ENCODE results near the gene CYTH1.

Gene CYTH1, protein sequence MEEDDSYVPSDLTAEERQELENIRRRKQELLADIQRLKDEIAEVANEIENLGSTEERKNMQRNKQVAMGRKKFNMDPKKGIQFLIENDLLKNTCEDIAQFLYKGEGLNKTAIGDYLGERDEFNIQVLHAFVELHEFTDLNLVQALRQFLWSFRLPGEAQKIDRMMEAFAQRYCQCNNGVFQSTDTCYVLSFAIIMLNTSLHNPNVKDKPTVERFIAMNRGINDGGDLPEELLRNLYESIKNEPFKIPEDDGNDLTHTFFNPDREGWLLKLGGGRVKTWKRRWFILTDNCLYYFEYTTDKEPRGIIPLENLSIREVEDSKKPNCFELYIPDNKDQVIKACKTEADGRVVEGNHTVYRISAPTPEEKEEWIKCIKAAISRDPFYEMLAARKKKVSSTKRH

DNA sequence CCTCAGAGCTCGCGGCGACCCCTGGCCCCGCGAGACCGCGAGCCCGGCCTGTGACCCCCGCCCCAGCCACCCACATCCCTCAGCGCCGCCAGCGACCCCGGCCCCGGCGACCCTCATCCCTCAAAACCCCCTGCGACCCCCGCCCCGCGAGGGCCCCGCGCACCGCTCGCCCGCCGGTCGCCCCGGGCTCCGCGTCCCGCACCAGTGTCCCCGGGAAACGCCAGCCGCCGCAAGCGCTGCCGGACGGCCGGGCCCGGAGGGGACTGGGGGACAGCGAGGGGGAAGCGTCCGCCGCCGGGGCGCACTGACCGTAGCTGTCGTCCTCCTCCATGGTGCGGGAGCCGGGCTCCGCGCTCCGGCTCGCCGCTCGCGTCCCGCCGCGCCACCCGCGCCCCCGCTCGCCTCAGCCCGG lies at the start of gene CYTH1:
CYTH1 (minus strand) TSS at position 381 of the 412 bp plus-strand sequence; CDS start at position 331, 50 bp downstream.
- no peak for DNase-seq

DNA sequence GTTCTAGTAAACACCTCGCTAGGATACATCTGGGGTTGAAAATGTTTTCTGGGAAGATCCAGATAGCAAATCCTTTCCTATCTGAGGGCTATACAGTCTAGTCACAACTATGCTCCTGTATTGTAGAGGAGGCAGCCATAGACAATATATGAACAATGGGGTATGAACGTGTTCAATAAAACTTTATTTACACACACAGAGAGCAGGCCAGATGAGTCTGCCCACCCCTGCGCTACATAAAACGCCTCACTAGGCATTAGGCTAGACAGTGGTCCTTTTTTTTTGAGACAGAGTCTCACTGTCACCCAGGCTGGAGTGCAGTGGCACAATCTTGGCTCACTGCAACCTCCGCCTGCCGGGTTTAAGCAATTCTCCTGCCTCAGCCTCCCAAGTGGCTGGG lies 47.4 kb upstream of the CYTH1 start:
- DNase-seq = no peak

DNA sequence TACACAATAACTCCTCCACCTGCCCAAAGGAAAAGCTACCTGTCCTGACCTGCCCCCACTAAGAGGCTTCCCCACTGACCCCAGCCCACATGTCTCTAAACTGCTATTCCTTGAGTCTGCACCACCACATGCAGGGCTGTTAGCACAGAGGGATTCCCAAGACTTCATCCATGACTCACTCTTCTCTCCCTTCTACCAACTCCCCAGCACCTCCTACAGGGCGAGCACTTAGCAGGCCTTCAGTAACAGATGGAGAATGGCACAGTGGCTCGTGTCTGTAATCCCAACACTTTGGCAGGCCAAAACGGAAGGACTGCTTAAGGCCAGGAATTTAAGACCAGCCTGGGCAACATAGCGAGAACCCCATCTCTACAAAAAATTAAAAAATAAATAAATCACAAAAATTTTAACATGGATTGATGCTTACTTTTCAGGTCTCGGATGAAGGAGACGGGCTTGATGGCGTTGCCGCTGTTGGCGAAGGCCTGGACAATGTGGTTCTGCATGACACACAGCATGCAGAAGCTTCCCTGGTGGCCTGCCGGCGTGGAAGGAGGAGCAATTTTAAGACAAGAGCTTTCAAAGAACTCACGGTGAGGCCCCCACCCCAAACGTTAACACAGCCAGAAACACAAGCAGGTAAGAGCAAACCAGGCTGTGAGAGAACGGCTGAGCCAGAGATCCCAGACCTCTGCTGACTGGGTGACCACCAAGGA lies 46.6 kb upstream of the CYTH1 start:
- DNase-seq = no peak

DNA sequence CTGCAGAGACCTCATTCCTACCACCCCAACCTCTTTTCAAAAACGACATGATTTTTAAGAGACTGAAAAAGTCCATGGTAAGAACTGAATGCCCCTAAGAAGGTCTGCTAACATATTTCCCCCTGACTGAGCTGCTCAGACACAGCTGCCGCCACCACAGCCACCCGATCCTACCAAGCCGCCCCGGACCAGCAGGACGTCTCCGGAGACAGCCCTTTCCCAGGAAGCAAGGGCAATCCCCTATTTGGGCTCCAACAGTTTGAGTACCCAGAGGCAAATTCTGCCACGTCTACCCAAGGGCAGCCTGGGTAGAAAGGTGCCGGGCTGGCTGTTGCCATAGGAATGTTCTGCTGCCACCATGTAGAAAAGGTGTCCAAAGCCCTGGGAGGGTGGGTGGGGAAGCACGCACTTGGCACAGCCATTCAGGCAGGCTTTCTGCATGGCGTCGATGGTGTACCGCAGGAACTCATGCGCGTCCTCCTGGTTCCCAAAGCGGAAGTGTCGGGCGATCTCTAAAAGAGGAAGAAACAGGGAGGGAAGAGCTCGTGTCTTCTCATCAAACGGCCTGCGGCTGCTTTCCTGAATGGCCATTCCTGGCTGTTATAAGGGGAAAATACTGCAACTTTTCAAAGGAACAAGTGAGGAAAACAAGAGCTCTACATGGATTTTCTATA lies 44.9 kb upstream of the CYTH1 start:
- DNase-seq = no peak

DNA sequence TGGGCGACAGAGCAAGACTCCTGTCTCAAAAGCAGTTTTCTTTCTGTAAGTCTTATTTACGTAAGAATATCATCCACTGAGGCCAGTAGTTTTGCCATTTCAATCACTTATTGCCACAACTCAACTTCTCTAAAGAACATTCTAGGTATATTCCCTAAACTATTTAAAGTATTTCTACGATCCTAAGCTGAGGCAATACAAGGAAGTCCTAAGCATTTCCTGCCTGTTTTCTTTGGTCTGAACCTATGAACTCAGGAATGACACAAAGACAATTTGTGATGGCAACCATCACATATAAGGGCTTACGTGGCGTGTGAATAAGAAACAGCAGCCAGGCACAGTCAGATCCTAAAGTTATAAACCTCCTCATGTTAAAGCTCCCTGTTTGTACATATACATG lies 44.3 kb upstream of the CYTH1 start:
- no peak for DNase-seq

DNA sequence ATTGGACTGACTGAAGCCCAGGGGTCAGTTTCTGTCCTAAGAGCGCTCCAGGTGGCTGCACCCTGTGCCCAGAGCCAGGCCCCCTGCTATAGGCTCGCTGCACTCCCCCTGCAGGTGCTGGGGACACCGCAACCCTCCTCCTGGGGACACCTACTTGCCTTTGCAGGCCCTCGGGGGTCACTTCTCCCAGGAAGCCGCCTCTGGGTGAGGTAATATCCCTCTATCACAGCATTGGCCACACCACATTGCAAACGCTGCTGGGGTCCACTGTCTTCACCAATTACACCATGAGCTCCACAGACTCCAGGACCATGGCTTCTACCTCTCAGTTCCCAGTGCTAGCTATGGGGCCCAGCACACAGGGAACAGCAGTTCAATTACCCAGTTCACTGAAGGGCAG lies 43.6 kb upstream of the CYTH1 start:
- DNase-seq = no peak

DNA sequence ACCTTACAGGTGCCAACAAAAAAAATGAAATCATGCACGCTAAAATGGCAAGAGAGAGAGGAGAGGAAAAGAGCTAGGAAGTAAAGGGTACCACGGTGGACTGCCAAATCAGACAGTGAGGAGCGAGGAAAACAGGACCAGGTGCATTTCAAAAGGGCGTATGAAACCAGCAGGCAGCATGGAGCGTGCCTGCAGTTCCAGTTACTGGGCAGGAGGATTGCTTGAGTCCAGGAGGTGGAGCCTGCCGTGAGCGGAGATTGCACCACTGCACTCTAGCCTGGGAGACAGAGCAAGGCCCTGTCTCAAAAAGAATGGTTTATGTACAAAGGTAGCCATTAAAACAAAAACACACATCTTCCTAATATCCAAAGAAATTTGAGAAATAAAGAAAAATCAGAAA lies 42.2 kb upstream of the CYTH1 start:
- DNase-seq = no peak

DNA sequence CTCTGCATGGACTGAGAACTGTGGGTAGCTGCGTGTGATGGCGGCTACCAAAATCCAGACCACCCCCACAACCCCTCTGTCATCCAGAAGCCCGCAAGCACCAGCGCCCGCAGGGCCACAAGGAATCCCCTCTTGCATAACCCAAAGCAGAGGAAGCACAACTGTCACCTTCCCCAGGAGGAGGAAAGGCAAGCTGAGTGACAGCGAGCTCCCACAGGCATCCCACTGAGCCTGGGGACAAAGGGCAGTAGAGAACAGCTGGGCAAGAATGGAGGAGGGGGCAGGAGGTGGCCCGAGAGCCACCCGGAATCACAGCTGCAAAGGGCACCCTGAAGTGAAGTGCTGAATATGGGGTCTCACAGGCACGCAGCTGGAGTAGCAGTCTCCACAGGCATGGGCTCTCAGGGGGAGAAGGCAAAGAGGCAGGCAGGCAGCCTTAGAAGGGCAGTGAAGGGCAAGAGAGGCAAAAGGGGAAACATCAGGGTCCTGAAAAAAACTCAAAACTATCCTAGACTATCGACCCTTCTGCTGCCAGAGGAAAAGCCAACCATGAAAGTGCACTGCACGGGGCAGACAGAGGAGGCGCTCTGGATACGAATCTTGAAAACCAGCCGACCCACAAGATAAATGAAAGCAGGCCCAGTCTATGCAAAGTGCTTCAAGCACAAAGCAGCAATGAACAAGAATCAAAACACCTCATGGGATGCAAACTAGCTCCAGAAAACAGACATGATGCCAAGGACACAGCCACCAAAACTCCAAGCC lies 41.4 kb upstream of the CYTH1 start:
- no peak for DNase-seq

DNA sequence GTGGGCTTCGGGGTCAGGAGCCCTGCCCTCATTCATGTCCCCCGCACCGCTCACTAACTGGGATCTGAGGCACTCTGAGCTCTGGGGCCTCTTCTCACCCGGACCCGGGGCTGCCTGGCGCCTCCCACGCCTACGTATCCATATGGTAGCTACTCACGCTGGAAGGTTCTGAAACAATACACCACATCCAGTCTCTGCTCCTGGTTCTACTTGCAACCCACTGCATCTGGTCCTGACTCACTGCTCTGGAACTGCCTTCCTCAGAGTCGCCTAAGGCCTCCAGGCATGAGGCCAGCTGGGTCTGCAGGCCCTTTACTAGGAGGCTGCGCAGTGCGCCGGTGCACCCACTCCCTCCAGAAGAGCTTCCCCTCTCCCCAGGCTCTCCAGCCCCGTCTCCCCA lies 40.5 kb upstream of the CYTH1 start:
- DNase-seq = no peak

DNA sequence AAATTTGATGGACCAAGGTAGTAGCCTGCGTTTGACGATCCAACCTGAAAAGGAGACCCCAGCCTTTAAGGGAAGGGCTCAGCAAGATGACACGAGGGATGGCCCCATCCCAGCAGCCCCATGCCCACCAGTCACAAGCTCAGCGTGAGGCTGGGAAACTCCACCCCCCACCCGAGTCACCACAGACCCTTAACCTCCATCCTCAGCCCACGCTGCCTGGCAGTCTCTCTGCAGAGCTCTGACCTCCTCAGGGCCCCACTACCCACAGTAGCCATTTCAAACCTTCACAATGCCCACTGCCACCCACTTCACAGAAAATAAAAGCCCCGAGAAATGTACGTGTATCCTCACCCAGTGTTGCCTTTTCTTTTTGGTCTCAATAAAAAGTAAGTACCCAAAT lies 39.9 kb upstream of the CYTH1 start:
- no peak for DNase-seq

DNA sequence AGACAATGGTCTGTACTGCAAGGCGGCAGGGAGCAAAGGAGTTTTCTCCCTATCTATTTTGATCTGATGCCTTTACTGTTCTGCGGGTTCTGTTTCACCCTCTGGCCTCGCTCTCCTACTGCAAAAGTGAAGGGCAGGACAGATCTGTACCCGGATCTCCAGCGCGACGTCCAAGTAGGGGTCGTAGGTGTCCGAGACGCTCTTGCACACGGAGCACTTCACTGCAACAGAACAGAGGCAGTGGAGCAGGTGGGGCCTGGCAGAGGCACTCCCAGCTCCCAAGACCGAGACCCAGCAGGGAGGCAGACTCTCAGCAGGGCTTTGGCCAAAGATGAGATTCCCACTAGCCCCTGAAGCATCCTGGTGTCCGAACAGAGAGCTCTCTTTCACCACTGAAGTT lies 38.8 kb upstream of the CYTH1 start:
- no peak for DNase-seq

DNA sequence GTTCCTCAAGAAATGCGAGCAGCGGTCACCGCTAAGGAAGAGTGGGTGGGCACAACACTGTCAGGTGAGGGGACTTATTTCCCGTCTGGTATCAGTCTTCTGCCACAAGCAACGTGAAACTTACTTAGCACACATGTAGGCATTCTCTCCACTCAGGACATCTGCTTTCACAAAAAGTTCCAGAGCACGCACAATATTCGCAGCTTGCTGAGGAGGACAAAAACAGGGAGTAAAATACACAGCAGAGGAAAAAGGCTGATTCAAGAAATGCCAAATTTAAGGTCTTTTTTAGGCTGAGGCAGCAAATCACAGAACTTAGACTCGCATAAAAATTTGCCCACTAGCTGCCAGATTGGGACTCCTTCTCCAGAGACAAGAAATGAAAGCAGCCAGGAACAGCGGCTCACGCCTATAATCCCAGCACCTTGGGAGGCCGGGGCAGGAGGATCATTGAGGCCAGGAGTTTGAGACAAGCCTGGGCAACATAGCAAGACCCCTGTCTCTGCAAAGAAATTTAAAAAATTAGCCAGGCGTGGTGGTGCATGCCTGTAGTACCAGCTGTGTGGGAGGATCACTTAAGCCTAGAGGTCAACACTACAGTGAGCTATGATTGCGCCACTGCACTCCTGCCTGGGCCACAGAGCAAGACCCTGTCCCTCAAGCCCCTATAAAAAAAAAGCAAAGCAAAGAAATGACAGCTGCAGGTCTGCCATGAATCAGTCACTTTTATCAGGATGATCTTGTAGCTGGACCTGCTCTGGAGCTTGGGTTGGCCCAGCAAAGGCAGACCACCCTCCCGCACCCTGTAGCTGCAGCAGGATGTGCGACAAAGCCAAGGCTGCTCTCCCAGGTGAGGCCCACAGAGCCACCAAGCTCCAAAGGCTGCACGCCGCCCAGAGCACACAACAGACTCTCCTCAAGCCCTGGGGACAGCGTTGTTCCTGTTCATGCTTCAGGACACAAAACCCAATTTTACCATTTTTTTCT lies 38.0 kb upstream of the CYTH1 start:
- no peak for DNase-seq

DNA sequence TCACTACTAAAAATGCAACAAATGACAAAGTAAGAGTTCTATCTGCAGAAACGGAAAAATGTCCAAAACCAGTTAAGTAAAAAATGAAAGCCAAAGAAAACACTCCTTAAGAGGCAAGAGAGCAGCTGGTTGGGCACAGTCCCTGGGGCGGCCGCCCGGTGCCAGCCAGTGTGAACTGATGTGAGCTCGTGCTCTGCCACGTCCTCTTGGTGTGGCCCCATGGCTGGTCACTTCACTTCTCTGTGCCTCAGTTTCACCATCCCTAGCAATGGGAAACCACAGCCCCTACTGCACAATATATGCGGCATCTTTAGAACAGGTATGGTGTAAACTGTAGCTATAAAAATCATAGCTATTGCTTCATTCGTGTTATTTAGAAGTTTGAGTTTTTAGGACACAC lies 37.3 kb upstream of the CYTH1 start:
- no peak for DNase-seq

DNA sequence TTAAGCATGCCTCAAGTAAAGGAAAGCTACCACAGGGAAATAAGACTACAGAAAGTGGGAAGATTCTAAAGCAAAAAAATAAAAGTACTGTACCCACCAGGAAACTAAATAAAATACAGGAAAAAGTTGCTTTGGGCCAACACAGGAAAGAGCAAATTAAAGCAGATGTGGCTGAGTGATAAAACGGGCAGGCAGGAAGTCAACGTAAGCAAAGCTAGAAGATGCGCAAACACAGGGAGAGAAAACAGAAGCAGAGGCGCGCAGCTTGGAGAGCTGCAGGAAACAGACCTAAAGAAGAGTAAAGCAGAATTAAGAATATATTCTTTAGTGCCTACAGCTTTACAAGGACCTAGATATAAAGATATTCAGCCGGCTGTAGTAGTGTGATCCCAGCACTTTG lies 36.9 kb upstream of the CYTH1 start:
- no peak for DNase-seq

DNA sequence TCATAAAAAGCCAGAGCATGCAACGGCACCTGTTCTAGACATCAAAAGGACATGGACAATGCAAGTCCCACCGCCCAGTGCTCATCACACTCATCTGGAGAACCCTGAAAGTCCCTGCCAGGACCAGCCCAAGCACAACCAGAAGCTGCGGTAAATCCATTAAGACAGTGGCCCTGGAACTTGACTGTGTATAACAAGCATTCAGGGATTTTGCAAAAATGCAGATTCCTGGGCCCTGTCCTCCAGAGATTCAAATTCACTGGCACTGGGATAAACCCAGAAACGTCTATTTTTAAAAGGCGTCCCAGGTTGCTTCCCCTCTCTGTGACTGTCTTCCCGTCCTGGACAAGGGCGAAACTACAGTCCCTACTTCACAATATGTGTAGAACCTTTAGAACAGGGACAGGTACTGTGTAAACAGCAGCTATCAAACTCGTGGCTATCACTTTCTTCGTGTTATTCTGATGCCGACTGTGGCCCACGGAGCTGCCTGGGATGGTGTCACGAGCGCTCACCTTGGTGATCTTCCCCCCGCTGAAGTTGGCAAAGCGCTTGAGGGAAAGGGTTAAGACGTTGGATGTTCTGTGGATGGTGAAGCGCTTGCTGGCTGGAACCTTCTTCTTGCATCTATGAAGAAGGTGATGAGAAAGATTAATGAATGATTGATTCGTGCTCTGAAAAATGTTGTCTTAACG lies 36.2 kb upstream of the CYTH1 start:
- DNase-seq = no peak

DNA sequence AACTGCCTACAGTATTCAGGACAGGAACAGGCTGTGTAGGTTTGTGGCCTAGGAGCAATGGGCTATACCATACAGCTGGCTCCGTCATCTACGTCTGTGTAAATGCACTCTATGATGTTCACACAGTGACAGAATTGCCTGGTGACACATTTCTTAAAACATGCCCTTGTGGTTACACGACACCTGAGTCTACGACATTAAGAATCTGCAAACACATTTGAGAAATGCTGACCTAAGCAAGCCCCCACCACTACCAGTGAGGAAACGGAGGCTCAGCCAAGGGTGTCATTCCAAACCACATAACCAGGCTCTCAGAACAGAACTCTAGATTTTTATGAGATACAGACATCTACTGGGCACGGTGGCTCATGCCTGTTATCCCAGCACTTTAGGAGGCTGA lies 35.0 kb upstream of the CYTH1 start:
- DNase-seq = no peak

DNA sequence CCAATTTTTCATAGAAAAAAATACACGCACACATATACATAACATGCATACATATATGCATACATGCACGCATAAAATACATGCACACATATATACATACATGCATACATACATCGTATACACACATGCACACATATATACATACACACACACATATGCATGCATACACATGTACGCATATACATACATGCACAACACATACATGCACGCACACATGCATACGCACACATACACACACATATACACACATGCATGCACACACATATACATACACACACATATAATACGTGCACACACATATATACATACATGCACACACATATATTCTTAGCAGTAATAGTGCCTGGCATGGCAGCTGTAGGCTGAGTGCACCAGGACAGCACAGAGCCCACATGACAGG lies 33.6 kb upstream of the CYTH1 start:
- DNase-seq = no peak

DNA sequence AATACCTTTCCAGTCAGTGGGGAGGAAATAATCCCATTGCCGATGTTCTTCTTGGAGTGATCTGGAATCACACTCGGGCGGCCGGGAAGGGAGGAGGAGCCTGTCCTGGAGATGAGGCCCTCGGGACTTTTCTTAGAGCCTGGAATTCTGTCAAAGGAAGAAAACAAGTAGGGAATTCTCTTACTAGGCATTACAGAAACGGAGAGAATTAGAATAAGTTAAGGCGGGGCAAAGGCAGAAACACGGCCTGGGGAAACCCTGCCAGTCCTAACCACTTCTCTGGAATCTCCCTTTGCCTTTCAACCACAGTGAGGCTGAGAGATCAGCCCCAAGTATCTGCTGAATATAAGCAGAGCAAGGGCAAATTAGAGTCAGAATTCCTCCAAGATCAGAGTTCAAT lies 30.8 kb upstream of the CYTH1 start:
- no peak for DNase-seq

DNA sequence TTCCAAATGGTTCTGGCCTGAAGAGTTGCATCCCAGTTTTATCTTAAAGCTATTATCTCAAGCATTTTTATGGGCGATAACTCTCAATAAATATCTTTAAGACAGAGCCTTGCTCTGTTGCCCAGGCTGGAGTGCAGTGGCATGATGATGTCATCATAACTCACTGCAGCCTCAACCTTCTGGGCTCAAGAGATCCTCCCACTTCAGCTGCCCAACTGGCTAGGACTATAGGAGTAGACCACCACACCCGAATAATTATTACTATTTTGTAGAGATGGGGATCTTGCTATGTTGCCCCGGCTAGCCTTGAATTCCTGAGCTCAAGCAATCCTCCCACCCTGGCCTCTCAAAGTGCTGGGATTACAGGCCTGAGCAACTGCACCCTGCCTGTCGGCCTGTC lies 26.1 kb upstream of the CYTH1 start:
- no peak for DNase-seq

DNA sequence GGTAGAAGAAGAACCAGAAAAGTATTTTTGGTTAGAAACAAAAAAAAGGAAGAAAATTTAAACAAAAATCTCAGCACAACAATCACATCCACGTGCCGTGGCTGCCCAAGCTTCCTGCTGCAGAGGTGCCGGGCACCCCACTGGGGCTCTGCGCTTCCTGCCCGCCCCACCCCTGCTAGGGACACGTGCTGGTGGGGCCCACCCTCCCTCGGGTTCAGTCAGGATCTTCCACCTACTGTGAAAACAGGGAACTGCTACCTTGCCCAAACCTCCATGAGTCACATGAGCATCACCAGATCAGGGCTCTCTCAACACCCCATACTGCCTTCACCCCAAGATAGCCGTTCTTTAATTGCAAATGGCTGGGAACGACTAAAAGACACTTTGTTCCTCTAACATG lies 24.4 kb upstream of the CYTH1 start:
- no peak for DNase-seq

DNA sequence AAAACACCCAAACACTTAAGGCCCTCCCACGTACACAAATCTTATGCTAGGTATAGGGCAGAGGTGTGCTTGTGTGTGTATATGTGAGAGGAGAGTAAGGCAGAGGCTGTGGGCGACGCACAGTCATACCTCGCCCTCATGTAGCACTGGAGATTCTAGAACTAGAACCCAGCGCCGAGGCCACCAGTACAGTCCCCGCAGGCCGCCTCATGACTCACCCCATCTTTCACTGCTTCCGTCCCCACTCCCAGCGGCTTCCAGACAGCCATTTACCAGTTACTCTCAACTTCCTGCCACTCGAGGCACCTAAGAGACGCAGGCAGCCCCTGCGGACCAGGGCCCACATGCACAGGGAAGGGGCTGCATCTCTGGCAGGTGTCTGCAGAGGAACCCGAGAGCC lies 23.2 kb upstream of the CYTH1 start:
- DNase-seq = no peak

Measured in activated CD4-positive, CD25-positive, alpha-beta regulatory T cell treated with anti-CD3 and anti-CD28 coated beads, Interleukin-2, amount 50 U/mL, for 72 hours (primary cell).